AML-193 (cell line): ENCODE data around the gene DDX24.

Source experiments
- DNase-seq, 2 experiments: peaks; one replicate each; lab custom pipeline; 2025; lab: John Stamatoyannopoulos, UW

Gene DDX24

GRCh38 chr14:94031161-94031882, 49.7 kb downstream of the DDX24 start:
- no peak for DNase-seq

GRCh38 chr14:94030571-94030970, 50.4 kb downstream of the DDX24 start:
- no peak for DNase-seq

GRCh38 chr14:94029671-94030203, 51.3 kb downstream of the DDX24 start:
- DNase-seq = no peak

GRCh38 chr14:94029265-94029664, 51.7 kb downstream of the DDX24 start:
- DNase-seq = peak; percentile 35 to 58

GRCh38 chr14:94028450-94028826, 52.6 kb downstream of the DDX24 start:
- DNase-seq = no peak

GRCh38 chr14:94027566-94028449, 53.2 kb downstream of the DDX24 start:
- DNase-seq = no peak

GRCh38 chr14:94026889-94027469, 54.0 kb downstream of the DDX24 start:
- no peak for DNase-seq

- DNase-seq = peak; percentile 65 to 71
These were observed 54.7 kb downstream of the DDX24 start, which contains the start of gene OTUB2 for GRCh38 chr14:94026173-94026888. Gene OTUB2 (plus strand): TSS chr14:94026340. CDS start chr14:94026538, 198 bp downstream.

- DNase-seq = no peak
These were observed 55.3 kb downstream of the DDX24 start for GRCh38 chr14:94025720-94026119.

GRCh38 chr14:94024549-94024948, 56.5 kb downstream of the DDX24 start:
- DNase-seq = no peak

GRCh38 chr14:94022532-94023411, 58.2 kb downstream of the DDX24 start:
- DNase-seq = no peak

- DNase-seq = no peak
These were observed 59.4 kb downstream of the DDX24 start for GRCh38 chr14:94021416-94022157.

GRCh38 chr14:94021001-94021400, 60.0 kb downstream of the DDX24 start:
- DNase-seq = no peak

GRCh38 chr14:94020267-94020666, 60.7 kb downstream of the DDX24 start:
- DNase-seq = no peak

- DNase-seq = no peak
These were observed 61.7 kb downstream of the DDX24 start for GRCh38 chr14:94019329-94019728.

GRCh38 chr14:94018308-94018707, 62.7 kb downstream of the DDX24 start:
- no peak for DNase-seq

GRCh38 chr14:94016446-94016976, 64.5 kb downstream of the DDX24 start:
- no peak for DNase-seq

- DNase-seq = no peak
These were observed 65.8 kb downstream of the DDX24 start for GRCh38 chr14:94015223-94015622.

- no peak for DNase-seq
These were observed 66.6 kb downstream of the DDX24 start for GRCh38 chr14:94014382-94014781.

- no peak for DNase-seq
These were observed 69.2 kb downstream of the DDX24 start for GRCh38 chr14:94011795-94012194.
